RWPE1 (cell line): ENCODE measurements around the gene BRD2.

Source experiments
- CTCF ChIA-PET: fragments of 350-600 bp; sonication (Branson Sonifier 250); formaldehyde crosslinking; extraction: SDS; loops from one replicate; lab custom pipeline; 2021; lab: Yijun Ruan, JAX
- POLR2A ChIA-PET: fragments of 400-600 bp; formaldehyde crosslinking; extraction: SDS; loops from one replicate; lab custom pipeline; 2020; ENCODE audit warnings: antibody characterized with exemption; ENCODE audit not compliant: low non-redundant PET; lab: Yijun Ruan, JAX
- DNase-seq: peaks from one replicate; pipeline ENCODE4 v3.0.0; 2012; ENCODE audit warnings: low spot score
- H3K27ac ChIP-seq: fragments of 450-650 bp; 2 replicates; pipeline ENCODE4 v1.5.1; 2017
- CTCF ChIP-seq: fragments of 450-650 bp; conservative IDR thresholded peaks from 2 replicates; pipeline ENCODE4 v1.5.1; 2017; ENCODE audit warnings: low read depth, mild to moderate bottlenecking

BRD2 gene

GRCh38 chr6:33013608-33014007 lies 45.2 kb downstream of the BRD2 start:
- ChIA-PET CTCF (interaction anchor here (0.8 to 1.0 kb wide), 2 partner anchors 134 to 160 kb away, joined by 3 to 4 read pairs; no protein-coding TSS in a partner anchor), POLR2A (no interaction called here)
- no peak overlapping the region for H3K27ac ChIP-seq
- no peak for DNase-seq
- TF ChIP-seq CTCF: no peak

GRCh38 chr6:33014841-33015634 lies 46.6 kb downstream of the BRD2 start:
- ChIA-PET POLR2A (no interaction called here), CTCF (interaction anchor here (0.6 to 2.0 kb wide), 9 partner anchors 11 to 164 kb away, joined by 3 to 15 read pairs (median 3); no protein-coding TSS in a partner anchor)
- DNase-seq: peak; percentile 64
- peak; percentile 72 for TF ChIP-seq CTCF
- no peak overlapping the region for H3K27ac ChIP-seq

- no peak for DNase-seq
- H3K27ac ChIP-seq: no peak overlapping the region
- ChIA-PET POLR2A (no interaction called here), CTCF (interaction anchor here (0.7 to 2.0 kb wide), 2 partner anchors 64 to 157 kb away, joined by 3 to 15 read pairs; no protein-coding TSS in a partner anchor)
- TF ChIP-seq CTCF: no peak
These were observed 47.4 kb downstream of the BRD2 start for GRCh38 chr6:33015798-33016197.

GRCh38 chr6:33017018-33017417 lies 48.6 kb downstream of the BRD2 start:
- DNase-seq: no peak
- CTCF ChIA-PET: no interaction called here
- H3K27ac ChIP-seq: no peak overlapping the region
- no peak for TF ChIP-seq CTCF
- POLR2A ChIA-PET: no interaction called here

- no peak overlapping the region for H3K27ac ChIP-seq
- DNase-seq: no peak
- ChIA-PET POLR2A (no interaction called here), CTCF (interaction anchor here (1.5 kb wide), 1 partner anchor 144 kb away, joined by 4 read pairs; no protein-coding TSS in a partner anchor)
- no peak for TF ChIP-seq CTCF
These were observed 49.4 kb downstream of the BRD2 start for GRCh38 chr6:33017694-33018353.

GRCh38 chr6:33018418-33018817 lies 50.0 kb downstream of the BRD2 start:
- ChIA-PET POLR2A (no interaction called here), CTCF (interaction anchor here (1.5 to 1.7 kb wide), 2 partner anchors 129 to 143 kb away, joined by 4 read pairs; no protein-coding TSS in a partner anchor)
- no peak for TF ChIP-seq CTCF
- H3K27ac ChIP-seq: no peak overlapping the region
- no peak for DNase-seq
